Neural cell (in vitro differentiated cells): ENCODE measurements around the gene DGKZ. TPM values are rescaled to one million over a fixed set of nuclear protein-coding genes. Genes with fewer than 3 reads are reported as not detected.

Experiments used
- H2AFZ ChIP-seq: fragments of 200-600, 300-800 bp; sonication (generic), shearing (Covaris generic); 2 replicates; pipeline ENCODE4 v1.6.0; 2014; ENCODE audit warnings: low read depth, mild to moderate bottlenecking, antibody characterized with exemption, low read length, moderate library complexity
- H3F3A ChIP-seq: fragments of 200-600 bp; shearing (Covaris generic); 2 replicates; pipeline ENCODE4 v1.6.1; 2016; ENCODE audit warnings: mild to moderate bottlenecking, moderate library complexity, mixed read lengths, antibody characterized with exemption, low read length; ENCODE audit not compliant: insufficient read depth, poor library complexity, severe bottlenecking
- H3K27ac ChIP-seq: fragments of 200-600, 300-800 bp; sonication (generic), shearing (Covaris generic); 2 replicates; pipeline ENCODE4 v1.5.1; 2014; ENCODE audit warnings: mild to moderate bottlenecking, low read length, moderate library complexity
- H3K27me3 ChIP-seq: fragments of 300-800, 200-600 bp; sonication (generic), shearing (Covaris generic); 2 replicates; pipeline ENCODE4 v1.6.0; 2014; ENCODE audit warnings: mild to moderate bottlenecking, low read depth, low read length, moderate library complexity; ENCODE audit not compliant: insufficient read depth
- H3K36me3 ChIP-seq: fragments of 300-800, 200-600 bp; sonication (generic), shearing (Covaris generic); 2 replicates; pipeline ENCODE4 v1.5.1; 2014; ENCODE audit warnings: mild to moderate bottlenecking, antibody characterized with exemption, low read length, moderate library complexity; ENCODE audit not compliant: insufficient read depth
- H3K4me2 ChIP-seq: fragments of 300-800, 200-600 bp; sonication (generic), shearing (Covaris generic); 2 replicates; pipeline ENCODE4 v1.6.0; 2014; ENCODE audit warnings: mild to moderate bottlenecking, low read length
- H3K4me3 ChIP-seq: fragments of 300-800, 200-600 bp; sonication (generic), shearing (Covaris generic); 2 replicates; pipeline ENCODE4 v1.5.1; 2014; ENCODE audit warnings: mild to moderate bottlenecking, low read length, moderate library complexity
- H3K79me2 ChIP-seq: fragments of 200-600 bp; shearing (Covaris generic); replicated peaks from 2 replicates; pipeline ENCODE4 v1.6.0; 2014; ENCODE audit warnings: mild to moderate bottlenecking, low read length, moderate library complexity; ENCODE audit not compliant: insufficient read depth
- H3K9ac ChIP-seq: fragments of 300-800, 200-600 bp; sonication (generic), shearing (Covaris generic); 2 replicates; pipeline ENCODE4 v1.6.1; 2016; ENCODE audit warnings: mild to moderate bottlenecking, low read length, mixed read lengths
- H3K9me2 ChIP-seq: fragments of 200-600 bp; shearing (Covaris generic); 2 replicates; pipeline ENCODE4 v1.6.1; 2016; ENCODE audit warnings: mild to moderate bottlenecking, low read length, mixed read lengths; ENCODE audit not compliant: insufficient read depth
- H3K9me3 ChIP-seq: fragments of 200-600, 300-800 bp; sonication (generic), shearing (Covaris generic); 2 replicates; pipeline ENCODE4 v1.6.1; 2016; ENCODE audit warnings: mild to moderate bottlenecking, mixed run types, low read length, moderate library complexity, mixed read lengths
- H4K20me1 ChIP-seq: fragments of 200-600 bp; shearing (Covaris generic); 2 replicates; pipeline ENCODE4 v1.6.1; 2016; ENCODE audit warnings: mild to moderate bottlenecking, mixed run types; ENCODE audit not compliant: insufficient read depth
- EP300 ChIP-seq: fragments of 450-650 bp; conservative IDR thresholded peaks from 2 replicates; pipeline ENCODE4 v1.6.1; 2014; ENCODE audit warnings: antibody characterized with exemption, mild to moderate bottlenecking, moderate library complexity; ENCODE audit not compliant: poor library complexity, severe bottlenecking
- EZH2 ChIP-seq: fragments of 200-600, 300-800 bp; shearing (Covaris generic), sonication (generic); IDR thresholded peaks from 2 replicates; pipeline ENCODE4 v1.6.1; 2014; ENCODE audit warnings: antibody characterized with exemption, low read length, borderline replicate concordance, mild to moderate bottlenecking; ENCODE audit not compliant: insufficient read depth, poor library complexity, severe bottlenecking
- POLR2AphosphoS5 ChIP-seq: IDR thresholded peaks from 2 replicates; pipeline ENCODE4 v1.6.1; 2012
- SMC3 ChIP-seq: fragments of 450-650 bp; conservative IDR thresholded peaks from 2 replicates; pipeline ENCODE4 v1.6.1; 2014; ENCODE audit warnings: antibody characterized with exemption, mild to moderate bottlenecking, moderate library complexity; ENCODE audit not compliant: poor library complexity
- polyA plus RNA-seq: library from polyadenylated mRNA; depleted of rRNA; stranded (reverse); fragments of >200 nt; gene quantifications from 2 replicates; pipeline ENCODE4 v1.2.3, GENCODE V29; 2014
- TF ChIP-seq, protein P1 (sequence below): IDR thresholded peaks from 2 replicates; pipeline ENCODE4 v1.6.1; 2012; ENCODE audit warnings: borderline replicate concordance
- TF ChIP-seq, protein P2 (sequence below): fragments of 450-650 bp; IDR thresholded peaks from 2 replicates; pipeline ENCODE4 v1.5.1; 2014; ENCODE audit warnings: antibody characterized with exemption, mild to moderate bottlenecking, moderate library complexity; ENCODE audit not compliant: poor library complexity, severe bottlenecking

DGKZ gene
- polyA plus RNA-seq, 1 donor from 2014 or later = 55.7 TPM

DNA sequence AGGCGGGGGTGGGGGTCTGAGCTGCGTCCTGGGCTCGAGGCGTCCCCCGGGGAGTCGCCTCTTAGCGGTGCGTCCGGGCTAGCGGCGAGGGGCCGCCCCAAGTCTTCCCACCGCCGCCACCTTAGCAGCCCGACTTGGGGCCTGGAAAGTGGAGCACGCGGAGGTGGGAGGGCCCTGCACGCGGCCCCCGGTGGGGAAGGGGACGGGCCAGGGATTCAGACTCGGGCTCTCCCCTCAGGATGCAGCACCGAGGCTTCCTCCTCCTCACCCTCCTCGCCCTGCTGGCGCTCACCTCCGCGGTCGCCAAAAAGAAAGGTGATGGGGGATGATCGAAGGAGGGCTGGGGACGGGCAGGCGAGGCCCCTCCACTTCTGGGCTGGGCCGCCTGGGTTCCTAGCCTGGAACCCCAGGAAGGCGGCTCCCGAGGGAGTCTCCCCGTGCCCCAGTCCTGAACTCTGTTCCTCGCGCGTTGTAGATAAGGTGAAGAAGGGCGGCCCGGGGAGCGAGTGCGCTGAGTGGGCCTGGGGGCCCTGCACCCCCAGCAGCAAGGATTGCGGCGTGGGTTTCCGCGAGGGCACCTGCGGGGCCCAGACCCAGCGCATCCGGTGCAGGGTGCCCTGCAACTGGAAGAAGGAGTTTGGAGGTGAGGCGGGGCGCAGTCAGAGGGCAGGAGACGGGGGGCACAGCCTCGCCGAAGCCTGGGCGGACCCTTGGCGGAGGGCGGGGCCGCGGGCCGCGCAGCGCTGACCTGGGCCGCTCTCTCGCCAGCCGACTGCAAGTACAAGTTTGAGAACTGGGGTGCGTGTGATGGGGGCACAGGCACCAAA, 34.8 kb downstream of the DGKZ start:
- no peaks in the 10 kb centered on the region for H3K36me3 ChIP-seq
- H3K79me2 ChIP-seq = peaks cover 14% of the 10 kb centered on the region
- H2AFZ ChIP-seq = no peak overlapping the region
- H3K9me2 ChIP-seq = no peaks in the 10 kb centered on the region
- H4K20me1 ChIP-seq = no peaks in the 10 kb centered on the region
- H3F3A ChIP-seq = no peaks in the 10 kb centered on the region
- peak overlapping the region; percentile 47 for H3K27ac ChIP-seq
- peak overlapping the region; percentile 74 for H3K9ac ChIP-seq
- peak overlapping the region; percentile 73 for H3K4me3 ChIP-seq
- TF ChIP-seq EZH2 = no peak
- no peak for TF ChIP-seq EP300
- TF ChIP-seq POLR2AphosphoS5 = peak; percentile 44
- TF ChIP-seq, protein P1, sequence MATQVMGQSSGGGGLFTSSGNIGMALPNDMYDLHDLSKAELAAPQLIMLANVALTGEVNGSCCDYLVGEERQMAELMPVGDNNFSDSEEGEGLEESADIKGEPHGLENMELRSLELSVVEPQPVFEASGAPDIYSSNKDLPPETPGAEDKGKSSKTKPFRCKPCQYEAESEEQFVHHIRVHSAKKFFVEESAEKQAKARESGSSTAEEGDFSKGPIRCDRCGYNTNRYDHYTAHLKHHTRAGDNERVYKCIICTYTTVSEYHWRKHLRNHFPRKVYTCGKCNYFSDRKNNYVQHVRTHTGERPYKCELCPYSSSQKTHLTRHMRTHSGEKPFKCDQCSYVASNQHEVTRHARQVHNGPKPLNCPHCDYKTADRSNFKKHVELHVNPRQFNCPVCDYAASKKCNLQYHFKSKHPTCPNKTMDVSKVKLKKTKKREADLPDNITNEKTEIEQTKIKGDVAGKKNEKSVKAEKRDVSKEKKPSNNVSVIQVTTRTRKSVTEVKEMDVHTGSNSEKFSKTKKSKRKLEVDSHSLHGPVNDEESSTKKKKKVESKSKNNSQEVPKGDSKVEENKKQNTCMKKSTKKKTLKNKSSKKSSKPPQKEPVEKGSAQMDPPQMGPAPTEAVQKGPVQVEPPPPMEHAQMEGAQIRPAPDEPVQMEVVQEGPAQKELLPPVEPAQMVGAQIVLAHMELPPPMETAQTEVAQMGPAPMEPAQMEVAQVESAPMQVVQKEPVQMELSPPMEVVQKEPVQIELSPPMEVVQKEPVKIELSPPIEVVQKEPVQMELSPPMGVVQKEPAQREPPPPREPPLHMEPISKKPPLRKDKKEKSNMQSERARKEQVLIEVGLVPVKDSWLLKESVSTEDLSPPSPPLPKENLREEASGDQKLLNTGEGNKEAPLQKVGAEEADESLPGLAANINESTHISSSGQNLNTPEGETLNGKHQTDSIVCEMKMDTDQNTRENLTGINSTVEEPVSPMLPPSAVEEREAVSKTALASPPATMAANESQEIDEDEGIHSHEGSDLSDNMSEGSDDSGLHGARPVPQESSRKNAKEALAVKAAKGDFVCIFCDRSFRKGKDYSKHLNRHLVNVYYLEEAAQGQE = no peak
- no peaks in the 10 kb centered on the region for H3K9me3 ChIP-seq
- peak overlapping the region; percentile 39 for H3K4me2 ChIP-seq
- H3K27me3 ChIP-seq = peaks cover 3% of the 10 kb centered on the region

DNA sequence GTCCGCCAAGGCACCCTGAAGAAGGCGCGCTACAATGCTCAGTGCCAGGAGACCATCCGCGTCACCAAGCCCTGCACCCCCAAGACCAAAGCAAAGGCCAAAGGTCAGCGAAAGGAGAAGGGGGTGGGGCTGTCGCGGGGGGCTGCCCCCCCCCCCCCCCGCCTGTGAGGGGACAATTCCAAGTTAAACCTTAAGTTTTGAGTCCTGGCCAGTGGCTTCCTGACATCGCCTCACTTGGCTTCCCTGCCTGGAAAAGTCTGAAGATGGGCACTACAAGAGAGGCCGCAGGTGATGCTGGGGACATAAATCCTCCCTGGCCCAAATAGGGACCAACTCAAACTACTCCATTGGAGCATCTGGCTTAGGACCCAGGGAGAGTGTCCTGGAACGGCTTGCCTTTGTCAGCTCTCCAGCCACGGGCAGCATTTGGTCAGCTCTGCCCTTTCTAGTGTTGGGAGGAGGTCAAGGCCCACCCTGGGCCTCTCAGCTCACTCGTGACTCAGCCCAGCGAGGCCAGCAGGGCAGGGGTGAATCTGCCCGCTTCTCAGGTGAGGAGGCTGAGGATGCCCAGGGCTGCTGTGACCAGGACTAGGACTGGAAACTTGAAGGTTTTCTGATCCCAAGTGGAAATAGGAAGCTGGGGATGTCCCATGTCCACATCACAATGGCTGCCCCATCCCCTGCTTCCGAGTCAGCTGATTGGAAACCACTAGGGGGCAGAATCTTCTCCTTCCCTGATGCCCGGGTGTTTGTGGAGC, 35.6 kb downstream of the DGKZ start:
- Histone ChIP-seq H3K9ac (peak overlapping the region; percentile 74), H3K27ac (peak overlapping the region; percentile 47), H3K4me3 (peak overlapping the region; percentile 73), H3K9me3 (no peaks in the 10 kb centered on the region), H3K4me2 (peak overlapping the region; percentile 39), H3K9me2 (no peaks in the 10 kb centered on the region), H2AFZ (no peak overlapping the region), H3K36me3 (no peaks in the 10 kb centered on the region), H3K27me3 (peaks cover 4% of the 10 kb centered on the region), H4K20me1 (no peaks in the 10 kb centered on the region), H3K79me2 (peaks cover 14% of the 10 kb centered on the region), H3F3A (no peaks in the 10 kb centered on the region)
- TF ChIP-seq, protein P1 = no peak
- TF ChIP-seq SMC3 (peak; percentile 44), POLR2AphosphoS5 (no peak)
- TF ChIP-seq, protein P2, sequence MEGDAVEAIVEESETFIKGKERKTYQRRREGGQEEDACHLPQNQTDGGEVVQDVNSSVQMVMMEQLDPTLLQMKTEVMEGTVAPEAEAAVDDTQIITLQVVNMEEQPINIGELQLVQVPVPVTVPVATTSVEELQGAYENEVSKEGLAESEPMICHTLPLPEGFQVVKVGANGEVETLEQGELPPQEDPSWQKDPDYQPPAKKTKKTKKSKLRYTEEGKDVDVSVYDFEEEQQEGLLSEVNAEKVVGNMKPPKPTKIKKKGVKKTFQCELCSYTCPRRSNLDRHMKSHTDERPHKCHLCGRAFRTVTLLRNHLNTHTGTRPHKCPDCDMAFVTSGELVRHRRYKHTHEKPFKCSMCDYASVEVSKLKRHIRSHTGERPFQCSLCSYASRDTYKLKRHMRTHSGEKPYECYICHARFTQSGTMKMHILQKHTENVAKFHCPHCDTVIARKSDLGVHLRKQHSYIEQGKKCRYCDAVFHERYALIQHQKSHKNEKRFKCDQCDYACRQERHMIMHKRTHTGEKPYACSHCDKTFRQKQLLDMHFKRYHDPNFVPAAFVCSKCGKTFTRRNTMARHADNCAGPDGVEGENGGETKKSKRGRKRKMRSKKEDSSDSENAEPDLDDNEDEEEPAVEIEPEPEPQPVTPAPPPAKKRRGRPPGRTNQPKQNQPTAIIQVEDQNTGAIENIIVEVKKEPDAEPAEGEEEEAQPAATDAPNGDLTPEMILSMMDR = peak; percentile 59
